Ishikawa (cell line): ENCODE measurements around the gene BEND6.

Source experiments
- EGR1 ChIP-seq: IDR thresholded peaks from 2 replicates; pipeline ENCODE4 v1.6.1; 2012
- EP300 ChIP-seq: IDR thresholded peaks from 2 replicates; pipeline ENCODE4 v1.6.1; 2012; ENCODE audit warnings: borderline replicate concordance
- RAD21 ChIP-seq: IDR thresholded peaks from 2 replicates; pipeline ENCODE4 v1.6.1; 2012; ENCODE audit warnings: low read depth
- TAF1 ChIP-seq: IDR thresholded peaks from 2 replicates; pipeline ENCODE4 v1.6.1; 2012; ENCODE audit warnings: low read depth, mild to moderate bottlenecking
- USF1 ChIP-seq: IDR thresholded peaks from 2 replicates; pipeline ENCODE4 v1.6.1; 2012
- YY1 ChIP-seq: IDR thresholded peaks from 2 replicates; pipeline ENCODE4 v1.6.1; 2012; ENCODE audit warnings: low read depth
- TF ChIP-seq, protein P1 (sequence below): IDR thresholded peaks from 2 replicates; pipeline ENCODE4 v1.6.1; 2012
- TF ChIP-seq, protein P2 (sequence below): IDR thresholded peaks from 2 replicates; pipeline ENCODE4 v1.6.1; 2012; ENCODE audit warnings: low read depth, mild to moderate bottlenecking

GRCh38 chr6:56930846-56931245, 24.1 kb upstream of the BEND6 start:
- TF ChIP-seq EP300 = no peak
- TF ChIP-seq USF1 = no peak
- TF ChIP-seq EGR1 = no peak
- no peak for TF ChIP-seq YY1
- no peak for TF ChIP-seq RAD21
- no peak for TF ChIP-seq TAF1
- TF ChIP-seq, protein P1, sequence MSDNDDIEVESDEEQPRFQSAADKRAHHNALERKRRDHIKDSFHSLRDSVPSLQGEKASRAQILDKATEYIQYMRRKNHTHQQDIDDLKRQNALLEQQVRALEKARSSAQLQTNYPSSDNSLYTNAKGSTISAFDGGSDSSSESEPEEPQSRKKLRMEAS = no peak
- TF ChIP-seq, protein P2, sequence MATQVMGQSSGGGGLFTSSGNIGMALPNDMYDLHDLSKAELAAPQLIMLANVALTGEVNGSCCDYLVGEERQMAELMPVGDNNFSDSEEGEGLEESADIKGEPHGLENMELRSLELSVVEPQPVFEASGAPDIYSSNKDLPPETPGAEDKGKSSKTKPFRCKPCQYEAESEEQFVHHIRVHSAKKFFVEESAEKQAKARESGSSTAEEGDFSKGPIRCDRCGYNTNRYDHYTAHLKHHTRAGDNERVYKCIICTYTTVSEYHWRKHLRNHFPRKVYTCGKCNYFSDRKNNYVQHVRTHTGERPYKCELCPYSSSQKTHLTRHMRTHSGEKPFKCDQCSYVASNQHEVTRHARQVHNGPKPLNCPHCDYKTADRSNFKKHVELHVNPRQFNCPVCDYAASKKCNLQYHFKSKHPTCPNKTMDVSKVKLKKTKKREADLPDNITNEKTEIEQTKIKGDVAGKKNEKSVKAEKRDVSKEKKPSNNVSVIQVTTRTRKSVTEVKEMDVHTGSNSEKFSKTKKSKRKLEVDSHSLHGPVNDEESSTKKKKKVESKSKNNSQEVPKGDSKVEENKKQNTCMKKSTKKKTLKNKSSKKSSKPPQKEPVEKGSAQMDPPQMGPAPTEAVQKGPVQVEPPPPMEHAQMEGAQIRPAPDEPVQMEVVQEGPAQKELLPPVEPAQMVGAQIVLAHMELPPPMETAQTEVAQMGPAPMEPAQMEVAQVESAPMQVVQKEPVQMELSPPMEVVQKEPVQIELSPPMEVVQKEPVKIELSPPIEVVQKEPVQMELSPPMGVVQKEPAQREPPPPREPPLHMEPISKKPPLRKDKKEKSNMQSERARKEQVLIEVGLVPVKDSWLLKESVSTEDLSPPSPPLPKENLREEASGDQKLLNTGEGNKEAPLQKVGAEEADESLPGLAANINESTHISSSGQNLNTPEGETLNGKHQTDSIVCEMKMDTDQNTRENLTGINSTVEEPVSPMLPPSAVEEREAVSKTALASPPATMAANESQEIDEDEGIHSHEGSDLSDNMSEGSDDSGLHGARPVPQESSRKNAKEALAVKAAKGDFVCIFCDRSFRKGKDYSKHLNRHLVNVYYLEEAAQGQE = no peak
